ENCODE results near the gene HIVEP2. TPM values are rescaled to one million over a fixed set of nuclear protein-coding genes. Genes with fewer than 3 reads are reported as not detected.

Gene HIVEP2
- total and polyA plus RNA-seq, 2 donors from 2014 or later: 2.4 to 26.0 TPM

GRCh38 chr6:142857796-142858555, 87.0 kb downstream of the HIVEP2 start:
- intact Hi-C loops (cut with DNase I): no loop called here
- H3K9ac ChIP-seq (ENCODE audit: low read length in 3 of 3): no peak overlapping the region
- H3K36me3 ChIP-seq (ENCODE audit: control insufficient read depth in 2 of 3, insufficient read depth in 3 of 3, low read length in 3 of 3): no peaks in the 10 kb centered on the region
- no peak for TF ChIP-seq CTCF (IDR thresholded peaks at IDR 0.05; ENCODE audit: borderline replicate concordance, extremely low read depth, insufficient read depth)
- H3K4me3 ChIP-seq (ENCODE audit: low read length in 3 of 3): no peak overlapping the region
- no peak for FAIRE-seq
- H3K27me3 ChIP-seq (ENCODE audit: control insufficient read depth, insufficient read depth, low read length): no peaks in the 10 kb centered on the region
- H3K27ac ChIP-seq (ENCODE audit: low read depth in 2 of 2, low read length in 2 of 2): no peak overlapping the region
- H3K4me1 ChIP-seq (ENCODE audit: control insufficient read depth in 2 of 3, insufficient read depth in 2 of 3, low read depth in 1 of 3, low read length in 3 of 3): peaks cover 0 to 4% (median 0%) of the 10 kb centered on the region in 3 donors
- H3K9me3 ChIP-seq (ENCODE audit: control insufficient read depth in 2 of 3, insufficient read depth in 1 of 3, low read length in 3 of 3): no peaks in the 10 kb centered on the region
- DNase-seq: no peak

- no peaks in the 10 kb centered on the region for H3K9me3 ChIP-seq (ENCODE audit: control insufficient read depth in 2 of 3, insufficient read depth in 1 of 3, low read length in 3 of 3)
- DNase-seq (no peak), FAIRE-seq (no peak)
- no peak for TF ChIP-seq CTCF (IDR thresholded peaks at IDR 0.05; ENCODE audit: borderline replicate concordance, extremely low read depth, insufficient read depth)
- H3K4me1 ChIP-seq (ENCODE audit: control insufficient read depth in 2 of 3, insufficient read depth in 2 of 3, low read depth in 1 of 3, low read length in 3 of 3): peaks cover 0 to 5% (median 0%) of the 10 kb centered on the region in 3 donors
- no peaks in the 10 kb centered on the region for H3K36me3 ChIP-seq (ENCODE audit: control insufficient read depth in 2 of 3, insufficient read depth in 3 of 3, low read length in 3 of 3)
- no peak overlapping the region for H3K9ac ChIP-seq (ENCODE audit: low read length in 3 of 3)
- intact Hi-C loops (cut with DNase I): no loop called here
- no peaks in the 10 kb centered on the region for H3K27me3 ChIP-seq (ENCODE audit: control insufficient read depth, insufficient read depth, low read length)
- H3K27ac ChIP-seq (ENCODE audit: low read depth in 2 of 2, low read length in 2 of 2): no peak overlapping the region
- H3K4me3 ChIP-seq (ENCODE audit: low read length in 3 of 3): no peak overlapping the region
These were observed 87.7 kb downstream of the HIVEP2 start for GRCh38 chr6:142857233-142857761.

DNA sequence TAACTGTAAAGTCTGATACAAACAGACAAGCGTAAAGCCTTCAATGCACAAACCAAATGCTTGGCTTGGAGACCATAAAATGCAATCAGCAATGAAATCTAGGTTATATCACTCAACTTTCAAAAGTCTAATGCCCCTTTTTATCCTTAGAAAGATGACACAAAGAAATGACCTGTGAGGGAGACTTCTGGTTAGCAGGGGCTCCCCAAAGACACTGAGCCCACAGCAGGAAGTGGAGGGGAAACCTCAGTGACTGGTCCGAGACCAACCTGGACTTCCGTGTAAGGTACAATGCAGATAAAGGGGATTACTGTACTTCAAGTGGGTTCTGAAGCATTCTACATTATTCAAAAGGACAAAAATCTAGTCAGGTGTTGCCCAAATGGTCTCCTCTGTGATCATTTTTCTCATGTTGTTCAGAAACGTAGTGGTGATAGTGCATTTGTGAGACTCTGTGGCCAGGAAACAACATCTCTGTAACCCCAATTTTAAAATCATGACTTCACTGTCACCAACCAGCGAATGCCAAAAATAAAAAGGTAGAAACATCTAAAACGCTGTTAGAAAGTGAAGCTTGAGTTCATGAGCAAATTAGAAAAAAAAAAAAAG, 88.2 kb downstream of the HIVEP2 start:
- Histone ChIP-seq H3K27ac (ENCODE audit: low read depth in 2 of 2, low read length in 2 of 2) (no peak overlapping the region), H3K4me3 (ENCODE audit: low read length in 3 of 3) (no peak overlapping the region), H3K27me3 (ENCODE audit: control insufficient read depth, insufficient read depth, low read length) (no peaks in the 10 kb centered on the region), H3K9me3 (ENCODE audit: control insufficient read depth in 2 of 3, insufficient read depth in 1 of 3, low read length in 3 of 3) (no peaks in the 10 kb centered on the region), H3K9ac (ENCODE audit: low read length in 3 of 3) (no peak overlapping the region), H3K4me1 (ENCODE audit: control insufficient read depth in 2 of 3, insufficient read depth in 2 of 3, low read depth in 1 of 3, low read length in 3 of 3) (peaks cover 0 to 5% (median 0%) of the 10 kb centered on the region in 3 donors), H3K36me3 (ENCODE audit: control insufficient read depth in 2 of 3, insufficient read depth in 3 of 3, low read length in 3 of 3) (no peaks in the 10 kb centered on the region)
- DNase-seq (no peak), FAIRE-seq (no peak)
- TF ChIP-seq CTCF (IDR thresholded peaks at IDR 0.05; ENCODE audit: borderline replicate concordance, extremely low read depth, insufficient read depth): no peak
- intact Hi-C loops (cut with DNase I): no loop called here
